GM21390 (cell line): ENCODE data around the gene PLCZ1.
"Not testable (repeated sequence)": the region's sequence is repeated elsewhere in the genome, so short reads cannot be mapped to it uniquely, and the experiment has no call there.

Experiments used
- ATAC-seq: cut with Tn5 transposase; IDR thresholded peaks from one replicate; pipeline ENCODE4 v1.9.1; 2021; ENCODE audit not compliant: unreplicated experiment

Gene PLCZ1

DNA sequence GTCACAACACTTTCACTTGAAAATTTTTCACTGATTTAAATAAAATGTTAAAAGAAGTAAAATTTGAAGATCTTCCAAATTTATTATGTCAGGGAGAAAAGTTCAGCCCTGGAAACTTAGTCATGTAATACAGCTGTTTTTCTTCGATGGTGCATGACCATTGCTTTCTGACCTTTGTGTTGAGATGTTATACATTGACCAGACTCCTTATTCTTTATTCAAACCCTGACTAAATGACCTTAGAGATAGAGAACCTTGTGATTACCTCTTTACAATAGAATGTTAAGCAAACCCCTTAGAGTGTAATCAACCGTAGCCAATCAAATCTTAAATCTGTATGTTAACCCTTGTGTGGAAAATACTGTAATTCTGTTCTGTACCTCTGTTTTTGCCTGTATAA, 34.5 kb downstream of the PLCZ1 start:
- ATAC-seq, result no peak

DNA sequence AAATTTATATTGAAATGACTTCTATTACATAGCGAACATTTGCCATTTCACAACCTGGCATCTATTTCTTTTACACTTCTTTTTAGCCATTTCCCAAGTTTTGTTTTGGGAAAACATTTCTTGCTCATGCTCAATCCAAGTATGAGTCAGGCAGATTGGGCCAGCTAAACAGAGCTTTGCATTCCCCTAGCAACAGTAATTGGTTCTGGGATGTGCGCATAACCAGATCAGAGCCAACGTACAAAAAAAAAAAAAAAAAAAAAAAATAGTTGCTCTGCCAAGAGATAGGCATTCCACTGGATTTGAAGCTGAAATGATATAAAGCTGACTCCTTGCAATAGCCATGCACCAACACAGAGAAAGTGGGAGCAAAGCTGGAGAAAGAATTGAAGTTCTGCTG, 37.5 kb downstream of the PLCZ1 start:
- ATAC-seq, result no peak

DNA sequence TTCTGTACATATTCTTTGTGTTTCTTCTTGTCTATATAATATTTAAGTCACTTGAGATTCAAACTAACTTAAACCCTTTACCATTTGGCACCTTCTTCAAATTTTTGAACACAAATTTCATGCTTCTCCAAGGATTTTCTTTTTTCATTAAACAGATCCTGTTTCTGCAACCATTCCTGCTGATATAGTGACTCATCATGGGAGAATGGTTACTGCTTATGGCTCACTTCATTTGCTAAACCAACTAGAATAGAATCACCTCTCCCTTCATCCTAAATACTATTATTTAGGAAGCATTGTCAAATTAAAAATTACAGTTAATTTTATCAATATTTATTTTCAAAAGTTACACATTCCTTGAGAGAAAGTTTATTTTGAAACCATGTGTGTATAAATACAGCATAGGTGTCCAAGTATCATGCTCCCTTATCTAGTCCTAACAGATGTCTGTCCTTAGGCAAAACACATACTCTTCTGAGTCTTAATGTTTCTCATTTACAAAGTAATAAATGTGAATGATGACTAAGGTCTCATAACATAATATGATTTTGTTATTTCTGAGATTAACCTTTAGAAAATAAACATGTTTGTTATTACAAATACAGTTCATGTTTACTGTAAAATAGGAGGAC, 40.7 kb downstream of the PLCZ1 start:
- no peak for ATAC-seq

DNA sequence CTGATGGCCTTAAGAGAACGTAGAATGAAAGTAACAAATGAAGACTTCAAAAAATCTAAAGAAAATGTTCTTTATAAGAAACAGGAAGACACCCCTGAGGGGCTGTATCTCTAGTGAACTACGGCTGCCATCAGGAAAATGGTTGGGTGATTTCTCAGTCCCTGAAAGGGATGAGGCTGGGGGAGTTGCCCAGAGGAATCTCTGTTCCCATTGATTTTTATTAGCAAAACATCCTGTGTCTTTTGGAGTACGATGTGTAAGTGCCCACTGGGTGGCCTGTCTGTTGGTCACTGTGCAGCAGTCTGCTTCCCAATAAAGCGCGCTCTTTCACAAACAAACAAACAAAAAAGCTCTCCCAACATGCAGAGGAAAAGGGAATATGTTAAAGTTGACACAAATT, 43.8 kb downstream of the PLCZ1 start:
- ATAC-seq, result not testable (repeated sequence)

DNA sequence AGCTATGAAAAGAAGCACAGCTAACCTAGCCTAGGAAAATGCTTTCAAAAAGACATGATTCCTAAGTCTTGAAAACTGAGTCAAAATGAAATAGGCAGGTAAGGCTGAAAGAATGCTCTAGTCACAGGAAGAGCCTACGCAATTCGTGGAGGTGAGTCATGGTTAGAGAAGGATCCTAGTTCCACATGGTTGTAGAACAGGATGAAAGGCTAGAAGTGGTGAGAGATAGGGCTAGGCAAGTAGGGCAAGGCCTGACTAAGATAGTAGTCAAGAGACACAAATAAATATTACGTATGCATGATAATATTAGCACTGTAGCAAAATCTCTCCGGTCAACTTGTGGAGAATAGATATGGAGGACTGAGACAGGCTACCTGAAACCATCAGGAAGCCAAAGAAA, 47.2 kb downstream of the PLCZ1 start:
- ATAC-seq, result no peak

DNA sequence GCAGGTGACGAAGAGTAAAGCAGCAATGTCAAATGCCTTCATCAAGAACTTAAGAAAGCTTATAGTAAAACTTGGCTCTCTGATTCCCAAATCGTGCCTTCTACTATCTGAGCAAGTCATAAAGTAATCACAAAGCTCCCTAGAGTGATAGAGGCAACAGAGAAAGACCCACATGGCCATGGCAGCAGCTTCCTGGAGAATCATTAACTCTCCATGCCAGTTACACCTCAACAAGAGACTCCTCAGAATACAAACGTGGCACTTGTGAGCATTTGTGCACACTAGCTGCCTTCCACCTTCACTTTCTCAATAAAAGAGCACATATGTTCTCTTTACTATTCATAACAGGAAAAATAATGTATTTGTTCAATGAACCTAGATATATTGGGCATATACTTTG, 48.0 kb downstream of the PLCZ1 start:
- no peak for ATAC-seq

DNA sequence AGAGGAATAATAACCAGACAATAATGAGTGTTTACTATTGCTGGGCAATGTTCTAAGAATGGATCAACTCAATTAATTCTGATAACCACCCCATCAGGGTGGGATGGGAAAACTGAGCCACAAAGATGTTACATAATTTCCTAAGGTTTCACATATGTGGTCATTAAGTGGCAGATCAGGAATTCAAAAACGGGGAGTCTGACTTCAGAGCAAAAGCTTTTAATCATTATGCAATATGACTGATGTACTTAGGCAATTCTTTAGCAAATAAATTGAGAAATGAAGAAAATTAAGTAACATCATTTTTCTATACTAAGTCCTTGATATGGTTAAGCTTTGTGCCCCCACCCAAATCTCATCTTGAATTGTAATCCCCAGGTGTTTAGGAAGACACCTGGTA, 53.4 kb downstream of the PLCZ1 start:
- no peak for ATAC-seq

DNA sequence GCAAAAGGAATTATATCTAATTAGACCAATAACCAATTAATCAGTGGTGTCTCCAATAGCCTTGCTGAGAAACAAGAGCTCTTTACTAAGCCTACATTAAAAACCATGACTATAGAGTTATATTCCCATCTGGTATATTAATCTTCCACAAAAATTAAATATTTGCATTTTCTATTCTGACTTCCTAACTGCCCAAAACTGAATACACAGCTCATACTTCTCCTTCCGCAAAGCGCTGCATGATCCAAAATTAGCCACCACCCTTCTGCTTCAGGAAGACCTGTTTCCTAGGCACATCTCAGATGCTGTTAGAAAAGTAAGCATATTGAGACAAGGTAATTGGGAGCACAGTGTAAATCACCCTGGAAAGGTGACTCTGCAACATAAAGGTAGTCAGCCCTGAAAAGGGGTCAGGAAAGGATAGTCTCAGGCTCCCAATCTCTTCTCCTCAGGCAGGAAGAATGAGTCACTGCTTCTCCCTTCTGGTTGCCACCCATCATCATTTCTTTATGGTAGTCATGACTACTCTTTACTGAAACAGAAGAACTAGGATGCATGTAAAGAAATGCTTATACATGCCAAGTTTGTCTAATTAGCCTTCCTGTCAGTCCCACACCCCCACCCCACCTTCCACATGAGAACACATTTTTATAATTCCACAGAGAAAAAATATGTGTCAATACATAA, 54.3 kb downstream of the PLCZ1 start:
- no peak for ATAC-seq

DNA sequence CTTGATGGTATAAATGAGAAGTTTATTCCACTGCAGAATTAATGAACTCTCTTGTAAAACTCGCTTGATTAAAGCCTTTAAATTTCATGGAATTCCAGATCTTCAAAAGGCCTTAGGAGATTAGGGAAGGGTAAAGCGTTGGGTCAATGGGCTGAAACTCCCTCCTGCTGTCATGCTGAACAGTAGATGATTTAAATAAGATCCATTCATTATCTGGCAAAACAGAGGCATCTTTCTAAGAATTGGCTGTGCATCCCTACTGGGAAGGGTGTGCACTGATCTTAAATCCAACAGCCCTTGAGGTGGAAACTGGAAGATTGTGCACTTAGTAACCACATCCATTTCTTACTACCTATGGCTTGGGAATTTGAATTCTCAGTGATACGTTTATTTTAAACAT, 56.0 kb downstream of the PLCZ1 start:
- no peak for ATAC-seq

DNA sequence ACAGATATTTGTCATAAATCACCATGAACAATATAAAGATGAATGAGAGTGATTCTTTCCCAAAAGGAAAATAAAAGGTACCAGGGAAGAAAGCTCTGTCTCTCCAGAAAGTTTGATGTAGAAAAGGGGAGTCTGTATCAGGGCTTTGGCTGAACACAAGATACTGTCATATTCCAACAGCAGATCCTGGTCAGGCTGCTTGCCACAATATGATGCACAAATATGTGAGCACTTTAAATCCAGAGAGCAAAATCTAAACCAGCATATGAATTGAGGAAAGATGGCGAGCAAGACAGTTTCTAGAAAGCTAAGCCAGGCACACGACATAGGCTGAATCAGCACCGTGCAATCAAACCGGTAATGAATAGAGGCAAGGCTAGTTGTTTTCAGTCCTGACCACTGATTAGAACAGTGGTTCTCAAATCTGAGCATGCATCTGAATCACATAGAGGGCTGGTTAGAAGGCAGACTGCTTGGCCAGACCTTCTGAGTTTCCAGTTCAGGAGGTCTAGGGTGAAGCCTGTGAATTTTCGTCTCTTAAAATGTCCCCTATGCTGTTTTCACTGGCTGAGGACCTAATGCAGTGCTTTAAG, 60.7 kb downstream of the PLCZ1 start:
- ATAC-seq, result no peak

DNA sequence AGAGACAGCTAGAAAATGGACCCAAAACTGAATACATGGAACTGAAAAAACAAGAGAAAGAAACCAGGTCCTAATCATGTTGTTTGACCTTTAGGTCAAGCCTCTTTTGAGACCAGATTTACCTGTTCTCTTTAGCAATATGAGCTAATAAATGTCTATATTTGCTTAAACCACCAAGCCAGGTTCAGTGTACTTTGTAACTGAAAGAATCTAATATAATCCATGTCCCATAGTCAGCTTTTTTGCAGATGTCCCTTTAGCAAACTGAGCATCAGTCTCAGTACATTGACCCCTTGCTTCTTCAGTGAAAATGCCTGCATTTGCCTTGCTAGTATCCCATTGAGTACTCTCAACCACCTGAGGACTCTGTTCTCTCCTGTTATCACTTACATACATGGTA, 61.7 kb downstream of the PLCZ1 start:
- ATAC-seq, result no peak

DNA sequence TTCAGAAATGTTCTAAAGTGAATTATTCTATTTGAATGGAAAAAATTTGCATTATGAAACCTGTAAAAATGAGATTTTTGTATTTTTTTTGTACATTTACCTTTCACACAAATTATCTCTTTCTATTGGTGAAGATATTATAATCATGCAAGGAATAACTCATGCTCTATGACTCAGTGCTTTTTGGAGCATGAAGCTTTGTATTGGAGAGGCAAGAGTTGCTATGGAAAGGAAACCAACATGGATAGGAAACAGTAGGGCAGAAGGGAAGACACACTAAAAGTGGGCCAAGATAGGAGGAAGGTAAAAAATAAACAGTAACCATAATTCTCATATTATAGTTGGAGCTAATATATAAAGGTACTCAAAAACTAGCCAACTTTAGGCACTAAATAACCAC, 79.0 kb downstream of the PLCZ1 start:
- no peak for ATAC-seq

DNA sequence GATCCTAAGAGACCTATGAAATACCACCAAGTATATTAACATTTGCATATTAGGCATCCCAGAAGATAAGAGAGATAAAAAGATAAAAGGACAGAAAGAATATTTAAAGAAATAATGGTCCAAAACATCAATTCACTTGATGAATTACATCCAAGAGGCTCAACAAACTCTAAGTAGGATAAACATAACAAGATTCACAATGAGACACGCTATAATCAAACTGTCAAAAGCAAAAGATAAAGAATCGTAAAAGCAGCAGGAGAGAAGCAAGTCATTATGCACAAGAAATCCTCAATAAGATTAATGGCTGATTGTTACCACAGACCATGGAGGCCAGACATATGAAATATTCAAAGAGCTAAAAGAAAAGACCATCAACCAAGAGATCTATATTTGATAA, 79.6 kb downstream of the PLCZ1 start:
- no peak for ATAC-seq

DNA sequence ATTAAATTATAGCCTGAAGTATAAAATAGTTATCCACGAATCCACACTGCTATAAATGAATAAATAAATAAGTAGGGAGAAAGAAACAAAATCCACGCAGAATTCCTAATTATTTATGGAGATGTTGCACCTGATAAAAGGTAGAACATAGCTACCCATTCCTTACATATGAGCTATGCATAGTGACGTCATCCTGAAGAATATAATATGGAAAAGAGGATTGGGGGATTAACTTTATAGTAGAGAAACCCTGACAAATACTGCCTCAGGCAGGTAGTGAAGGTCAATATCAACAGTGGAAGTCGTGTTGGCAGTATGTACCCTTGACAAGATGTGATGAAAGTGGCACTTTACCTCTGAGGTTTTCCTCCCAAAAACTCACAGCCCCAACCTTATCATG, 82.5 kb downstream of the PLCZ1 start:
- ATAC-seq, result no peak

DNA sequence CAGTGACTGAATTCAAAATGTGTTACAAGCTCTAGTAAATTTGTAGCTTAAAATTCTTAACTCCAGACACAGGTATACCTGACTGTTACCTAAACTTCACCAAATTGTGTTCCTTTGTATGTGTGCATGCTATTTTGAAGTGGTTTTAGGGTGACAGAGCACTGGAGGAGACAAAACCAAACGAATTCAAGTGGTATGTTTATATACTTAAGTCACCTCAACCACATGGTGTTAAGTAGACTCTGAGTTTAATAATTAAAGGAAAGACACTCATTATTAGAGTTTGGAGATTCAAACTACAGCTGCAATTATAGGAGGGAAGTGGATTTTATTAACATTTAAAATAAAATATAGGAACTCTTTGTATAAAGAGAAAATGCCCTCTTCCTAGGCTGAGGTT, 84.3 kb downstream of the PLCZ1 start:
- ATAC-seq, result no peak

DNA sequence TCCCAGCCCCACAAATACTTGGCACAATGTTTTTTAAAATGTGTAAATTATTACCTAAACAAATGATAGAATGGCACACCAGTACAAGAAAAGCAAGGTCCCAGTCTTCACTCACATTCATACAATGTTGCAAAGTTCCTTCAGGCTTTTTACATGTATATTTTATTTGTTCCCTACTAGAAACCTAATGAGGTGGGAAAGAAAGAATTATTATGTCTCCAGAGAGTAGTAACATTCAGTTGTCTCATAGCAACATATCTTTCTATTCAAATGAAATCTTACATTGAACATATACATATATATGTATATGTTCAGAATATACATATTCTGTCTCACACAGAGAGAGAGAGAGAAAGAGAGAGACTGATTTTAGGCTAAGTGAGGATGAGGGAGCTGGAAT, 85.2 kb downstream of the PLCZ1 start:
- no peak for ATAC-seq

DNA sequence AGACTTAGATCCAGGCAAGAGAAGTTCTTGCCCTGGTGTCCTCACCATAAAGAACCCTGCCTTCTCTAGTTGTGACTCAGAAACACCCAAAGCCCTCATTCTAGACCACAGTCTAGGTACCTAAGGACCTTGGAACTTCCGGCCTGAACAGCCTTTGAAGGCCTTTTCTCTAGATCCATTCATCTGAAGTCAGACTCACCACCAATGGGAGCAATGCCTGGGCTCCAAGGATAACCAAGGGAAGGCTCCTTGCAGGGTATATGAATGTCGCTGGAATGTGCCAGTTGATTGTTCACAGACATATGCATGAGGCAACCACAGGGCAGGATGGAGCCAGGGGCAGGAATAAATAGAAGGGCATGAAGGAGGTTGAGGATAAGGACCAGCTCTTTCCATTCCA, 86.3 kb downstream of the PLCZ1 start:
- no peak for ATAC-seq

DNA sequence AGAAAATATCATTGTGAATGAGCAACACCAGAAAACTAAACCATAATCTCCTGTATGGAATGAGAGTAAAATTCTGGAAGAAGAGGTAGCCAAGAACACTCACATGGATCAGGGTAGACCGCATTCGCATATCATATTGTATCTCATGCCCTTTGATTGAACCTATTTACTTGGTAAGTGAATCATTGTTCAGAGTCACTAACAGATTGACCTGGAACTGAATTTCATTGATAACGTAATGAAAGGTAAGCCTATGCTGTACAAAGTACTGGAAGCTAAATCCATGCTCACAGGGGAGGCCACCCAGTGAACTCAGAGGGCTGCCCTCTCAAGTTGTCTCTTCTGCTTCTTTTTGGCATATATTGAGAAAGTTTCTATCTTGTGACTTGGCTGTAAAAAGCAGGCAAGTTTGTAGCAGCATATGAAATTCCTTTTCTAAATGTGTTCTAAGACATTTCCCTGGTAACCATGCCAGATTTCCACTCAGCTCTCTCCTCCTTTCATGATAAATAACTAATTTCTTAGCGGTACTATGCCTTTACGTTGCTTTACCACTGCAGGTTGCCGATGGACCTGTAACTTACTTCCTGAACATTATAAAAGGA, 91.4 kb downstream of the PLCZ1 start:
- ATAC-seq, result no peak

DNA sequence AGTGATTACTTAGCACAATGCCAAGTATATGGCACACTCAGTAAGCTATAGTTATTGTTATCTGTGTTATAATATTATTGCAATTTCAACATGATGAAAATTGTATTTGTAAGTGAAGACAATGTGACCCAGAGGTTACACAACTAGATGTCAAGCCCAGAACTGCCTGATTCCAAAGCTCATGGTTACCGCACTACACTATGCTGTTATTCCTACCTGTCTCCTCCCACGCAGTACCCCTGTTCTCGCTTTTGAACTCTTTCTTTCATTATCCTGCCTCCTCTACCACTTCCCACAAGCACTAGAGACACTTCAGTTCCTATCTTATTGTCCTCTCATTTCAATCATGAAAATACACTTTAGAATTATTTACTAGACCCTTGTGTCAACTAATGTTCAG, 93.2 kb downstream of the PLCZ1 start:
- ATAC-seq, result no peak

DNA sequence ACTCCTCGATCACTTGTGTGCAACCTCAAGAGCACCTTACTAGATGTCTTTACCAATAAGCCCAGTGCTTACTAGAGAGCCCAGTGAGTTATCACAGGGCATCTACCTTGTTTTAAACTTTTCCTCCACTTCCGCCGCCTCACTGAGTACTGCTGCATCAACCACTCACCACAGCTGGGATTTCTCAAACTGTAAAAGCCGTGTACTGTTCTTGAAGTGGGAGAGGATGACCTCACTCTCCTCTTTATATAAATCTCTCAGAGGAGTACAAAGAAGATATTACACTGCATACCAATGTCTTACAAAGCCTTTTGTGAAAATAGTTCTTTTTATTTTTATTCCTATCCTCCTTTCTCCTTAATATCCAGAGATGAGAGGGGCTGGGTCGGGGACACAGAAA, 94.1 kb downstream of the PLCZ1 start:
- ATAC-seq, result no peak

DNA sequence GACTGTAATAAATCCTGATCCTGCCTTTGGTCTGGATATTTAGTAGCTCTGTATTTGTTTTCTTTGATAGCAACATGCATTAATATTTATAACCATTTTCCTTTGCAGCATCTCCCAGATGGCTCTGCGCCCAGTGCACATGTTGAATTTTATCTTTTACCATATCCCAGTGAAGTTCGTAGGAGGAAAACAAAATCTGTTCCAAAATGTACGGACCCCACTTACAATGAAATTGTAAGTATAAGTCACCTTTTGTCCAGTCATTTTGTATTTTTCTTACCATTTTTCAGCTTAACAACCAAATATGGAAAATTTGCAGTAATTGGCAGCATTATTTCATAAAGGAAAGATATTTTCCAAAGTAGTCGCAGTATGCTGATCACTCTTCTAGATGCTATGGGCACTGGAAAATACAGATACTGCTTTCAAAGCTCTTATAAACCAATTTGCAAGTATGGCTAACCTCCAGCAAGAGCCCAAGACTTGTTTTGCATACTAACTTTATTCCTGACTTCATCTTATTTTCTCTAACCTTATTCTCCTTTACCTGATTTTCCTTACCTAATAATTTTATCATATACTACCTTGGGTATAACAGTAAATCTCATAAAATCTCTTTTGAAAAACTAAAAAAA, 97.4 kb downstream of the PLCZ1 start:
- ATAC-seq, result no peak

DNA sequence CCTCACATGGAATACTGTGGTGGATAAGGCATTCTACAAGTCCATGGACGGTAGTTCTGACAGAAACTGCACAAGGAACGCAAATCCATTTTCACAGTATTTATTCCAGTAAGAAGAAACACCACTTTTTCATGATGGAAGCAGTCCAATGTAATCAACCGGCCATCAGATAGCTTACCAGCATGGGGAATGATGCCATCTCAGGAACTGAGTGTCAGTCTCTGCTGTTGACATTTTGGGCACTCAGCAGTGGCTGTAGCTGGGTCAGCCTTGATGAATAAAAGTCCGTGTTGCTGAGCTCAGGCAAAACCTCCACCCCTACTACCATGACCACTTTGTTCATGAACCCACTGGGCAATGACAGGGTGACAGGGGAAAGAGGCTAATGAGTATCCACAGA, 103.4 kb downstream of the PLCZ1 start:
- ATAC-seq, result no peak
